GM20431 (cell line): ENCODE results near the gene RSRP1.
"Not testable (repeated sequence)": the region's sequence is repeated elsewhere in the genome, so short reads cannot be mapped to it uniquely, and the experiment has no call there.

Experiments used
- in situ Hi-C: fragments of 300-500 bp; cut with MseI, MboI; formaldehyde crosslinking; loops from one replicate; pipeline ENCODE4 v1.15.0; 2020; ENCODE audit warnings: low sequenced_read_pairs; ENCODE audit not compliant: unreplicated experiment

The RSRP1 gene

DNA sequence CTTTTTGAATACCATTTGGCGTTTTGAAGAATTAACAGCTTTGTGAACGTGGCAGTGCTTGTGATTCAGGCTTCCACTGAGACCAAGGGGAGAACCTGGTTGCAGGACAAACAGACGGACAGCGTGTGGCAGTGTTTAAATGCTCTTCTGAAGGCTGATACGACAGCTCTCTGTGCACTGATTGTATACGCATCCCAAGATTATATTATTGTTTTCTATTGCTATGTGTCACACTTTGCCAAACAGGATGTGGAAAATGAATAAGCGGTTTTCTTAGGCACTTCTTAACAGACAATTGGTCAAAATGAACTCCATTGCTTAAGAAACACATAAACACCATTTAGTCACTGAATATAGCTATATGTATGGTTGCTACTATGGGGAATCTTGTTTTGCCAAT, 12.6 kb upstream of the RSRP1 start:
- in situ Hi-C loops, result loop anchor here (10.0 kb wide), 1 partner anchor 85 kb away; no protein-coding TSS in a partner anchor

GRCh38 chr1:25257196-25257595, 9.9 kb upstream of the RSRP1 start:
- in situ Hi-C loops, result loop anchor here (10.0 kb wide), 1 partner anchor 88 kb away; no protein-coding TSS in a partner anchor

- in situ Hi-C loops, result loop anchor here (10.0 kb wide), 1 partner anchor 88 kb away; no protein-coding TSS in a partner anchor
Measured at GRCh38 chr1:25256578-25256965, 9.3 kb upstream of the RSRP1 start.

- in situ Hi-C loops, result loop anchor here (10.0 kb wide), 1 partner anchor 89 kb away; no protein-coding TSS in a partner anchor
Measured at GRCh38 chr1:25255706-25256577, 8.7 kb upstream of the RSRP1 start.

DNA sequence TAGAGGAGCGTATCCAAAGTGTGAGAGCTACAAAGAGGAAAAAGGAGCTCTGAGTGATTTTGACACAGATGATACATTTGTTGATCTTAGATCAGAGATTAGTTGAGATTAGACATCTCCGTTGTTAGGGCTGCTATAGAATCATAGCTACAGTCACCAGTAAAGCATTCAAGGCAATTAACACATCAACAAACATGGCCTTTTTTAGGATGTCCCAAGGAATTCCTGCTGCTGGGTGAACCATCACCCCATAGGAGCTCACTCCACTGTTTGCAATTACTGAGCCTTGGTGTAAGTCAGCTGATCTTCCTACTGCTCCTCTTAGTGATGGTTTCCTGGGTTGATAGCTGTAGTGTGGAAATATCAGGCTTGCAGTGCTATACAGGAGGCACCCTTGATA, 6.7 kb upstream of the RSRP1 start:
- in situ Hi-C loops, result loop anchor here (10.0 kb wide), 1 partner anchor 91 kb away; no protein-coding TSS in a partner anchor

DNA sequence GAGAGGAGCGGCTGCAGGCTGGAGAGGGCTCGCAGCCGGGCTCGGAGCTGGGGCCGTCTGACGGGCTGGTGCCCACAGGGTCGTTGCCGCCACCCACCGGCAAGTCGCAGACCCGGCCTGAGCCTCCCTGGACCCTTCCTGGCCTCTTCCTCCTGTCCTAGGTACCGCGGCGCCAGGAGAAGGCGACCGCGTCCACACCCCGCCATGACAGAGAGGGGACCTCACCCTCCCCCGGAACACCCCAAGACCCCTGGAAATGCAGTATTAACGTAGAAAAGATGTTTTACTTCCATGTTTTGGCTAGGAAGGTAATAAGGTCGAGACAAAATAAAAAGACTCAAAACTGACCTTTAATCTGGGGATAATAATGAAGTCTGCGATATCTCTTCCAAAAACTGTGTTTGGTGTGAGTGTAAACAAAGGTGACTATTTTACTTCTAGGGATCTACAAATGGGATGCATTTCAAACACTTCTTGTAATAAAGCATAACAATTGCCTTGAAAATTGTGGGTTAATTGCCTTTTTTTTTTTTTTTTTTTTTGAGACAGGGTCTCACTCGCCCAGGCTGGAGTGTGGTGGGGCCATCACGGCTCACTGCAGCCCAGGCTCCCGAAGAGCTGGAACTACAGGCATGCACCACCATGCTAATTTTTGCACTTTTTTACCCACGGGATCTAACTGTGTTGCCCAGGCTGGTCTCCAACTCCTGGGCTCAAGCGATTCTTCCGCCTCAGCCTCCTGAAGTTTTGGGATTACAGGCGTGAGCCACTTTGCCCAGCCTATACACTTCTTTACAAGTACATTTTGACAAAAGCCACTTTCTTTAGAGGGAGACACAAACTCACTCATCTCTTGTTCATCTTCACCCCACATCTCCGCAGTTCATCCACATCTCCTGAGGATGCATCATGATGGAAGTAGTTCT, 838 bp upstream of the RSRP1 start:
- in situ Hi-C loops, result no loop called here

- in situ Hi-C loops, result no loop called here
Measured at GRCh38 chr1:25246600-25247023, 642 bp downstream of the RSRP1 start.

- in situ Hi-C loops, result no loop called here
Measured at GRCh38 chr1:25245809-25246599, 1.2 kb downstream of the RSRP1 start.

- in situ Hi-C loops, result no loop called here
Measured at GRCh38 chr1:25245393-25245792, 1.9 kb downstream of the RSRP1 start.

DNA sequence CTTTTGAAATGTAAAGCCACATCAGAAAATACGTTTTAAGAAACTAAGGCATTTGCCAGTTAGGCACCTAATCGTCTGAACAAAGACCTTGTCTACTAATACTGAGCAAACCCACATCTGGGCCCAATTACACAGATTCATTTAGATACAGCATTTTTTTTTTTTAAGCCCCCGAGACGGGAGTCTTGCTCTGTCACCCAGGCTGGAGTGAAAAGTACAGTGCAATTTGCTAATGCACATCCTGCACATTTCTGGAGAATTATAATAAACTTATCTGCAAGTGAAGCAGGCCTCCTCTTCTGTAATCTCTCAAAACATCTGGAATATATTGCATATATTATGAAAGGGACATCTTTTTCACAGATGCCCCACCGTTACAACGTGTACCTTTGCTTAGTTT, 3.3 kb downstream of the RSRP1 start:
- in situ Hi-C loops, result no loop called here

DNA sequence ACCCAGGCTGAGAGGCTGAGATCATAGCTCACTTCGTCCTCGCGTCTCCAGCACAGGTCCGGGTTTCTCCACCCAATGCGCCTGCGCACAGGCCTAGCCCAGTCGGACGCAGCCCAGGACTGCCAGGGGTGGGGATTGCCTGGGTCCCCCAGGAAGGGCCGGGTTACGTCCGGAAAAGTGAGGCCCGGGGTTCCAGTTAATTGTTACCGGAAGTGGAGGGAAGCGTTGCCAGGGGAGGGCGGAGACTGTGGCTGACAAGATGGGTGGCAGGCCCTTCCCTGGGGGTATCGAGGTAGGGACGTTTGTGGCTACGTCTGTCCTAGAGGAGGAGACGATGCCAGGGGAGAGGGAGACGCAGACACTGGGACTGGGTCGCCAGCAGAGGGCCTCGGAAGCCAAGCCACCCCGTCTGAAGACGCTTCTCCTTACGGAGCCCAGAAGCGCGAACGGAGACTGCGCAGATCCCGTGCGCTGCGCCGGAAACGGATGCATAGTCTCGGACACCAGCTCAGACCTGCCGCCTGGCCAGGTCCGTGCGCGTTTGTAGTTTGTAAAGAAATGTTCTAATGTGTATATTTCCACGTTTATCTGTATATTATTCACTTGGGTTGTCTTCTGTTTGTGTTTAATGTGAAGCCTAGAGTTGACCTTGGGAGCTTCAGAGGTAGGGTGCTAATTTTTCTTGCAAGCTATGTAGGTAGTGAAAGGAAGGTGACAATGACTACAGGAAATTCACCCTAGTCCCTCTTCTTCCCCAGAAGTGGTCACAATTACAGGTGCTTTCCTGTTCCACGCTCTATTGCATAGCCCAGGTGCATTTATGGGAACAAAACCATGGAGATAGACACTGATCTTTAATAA, 7.3 kb downstream of the RSRP1 start:
- in situ Hi-C loops, result no loop called here

DNA sequence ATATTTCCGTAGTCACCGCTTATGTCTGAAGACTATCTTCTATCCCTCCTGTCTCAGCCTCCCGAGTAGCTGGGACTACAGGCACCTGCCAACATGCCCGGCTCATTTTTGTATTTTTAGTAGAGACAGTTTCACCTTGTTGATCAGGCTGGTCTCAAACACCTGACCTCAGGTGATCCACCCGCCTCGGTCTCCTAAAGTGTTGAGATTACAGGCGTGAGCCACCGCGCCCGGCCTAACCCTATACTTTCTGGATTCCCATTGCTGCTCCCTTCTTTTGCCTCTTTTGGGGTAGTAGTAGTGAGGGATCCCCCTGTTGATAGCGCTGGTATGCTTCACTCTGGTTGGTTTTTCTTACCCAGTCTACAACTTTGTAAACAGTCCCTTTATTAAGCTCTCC, 9.2 kb downstream of the RSRP1 start:
- in situ Hi-C loops, result no loop called here

- in situ Hi-C loops, result not testable (repeated sequence)
Measured at GRCh38 chr1:25236261-25236660, 11.0 kb downstream of the RSRP1 start.

DNA sequence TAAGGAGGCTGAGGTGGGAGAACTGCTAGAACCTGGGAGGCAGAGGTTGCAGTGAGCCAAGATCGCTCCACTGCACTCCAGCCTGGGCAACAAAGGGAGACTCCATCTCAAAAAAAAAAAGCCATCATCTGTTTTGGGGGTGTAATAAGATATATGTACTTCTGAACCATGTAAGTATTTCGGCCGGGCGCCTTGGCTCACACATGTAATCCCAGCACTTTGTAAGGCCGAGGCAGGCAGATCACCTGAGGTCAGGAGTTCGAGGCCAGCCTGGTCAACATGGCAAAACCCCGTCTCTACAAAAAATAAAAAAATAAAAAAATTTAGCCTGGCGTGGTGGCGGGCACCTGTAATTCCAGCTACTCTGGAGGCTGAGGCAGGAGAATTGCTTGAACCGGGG, 11.8 kb downstream of the RSRP1 start:
- in situ Hi-C loops, result not testable (repeated sequence)

GRCh38 chr1:25232866-25233784, 14.1 kb downstream of the RSRP1 start:
- in situ Hi-C loops, result no loop called here

GRCh38 chr1:25232027-25232865, 15.0 kb downstream of the RSRP1 start, which contains the start of gene SYF2:
Gene SYF2 (minus strand): TSS chr1:25232502. CDS start chr1:25232467, 35 bp downstream.
- in situ Hi-C loops, result no loop called here

GRCh38 chr1:25223471-25223870, 23.8 kb downstream of the RSRP1 start:
- in situ Hi-C loops, result loop anchor here (25.0 kb wide), 2 partner anchors 361 to 536 kb away; no protein-coding TSS in a partner anchor
